PFSK-1 (cell line): Measurements from ENCODE around the gene DMAP1.

ENCODE experiments used
- FOXP2 ChIP-seq: optimal IDR thresholded peaks from 2 replicates; pipeline ENCODE3; 2011; ENCODE audit warnings: borderline replicate concordance, control low read depth, inconsistent platforms; ENCODE audit not compliant: insufficient read depth; ENCODE audit errors: extremely low read length, extremely low read depth
- POLR2AphosphoS5 ChIP-seq: IDR thresholded peaks from 2 replicates; pipeline ENCODE4 v1.6.1; 2012; ENCODE audit warnings: low read depth, mild to moderate bottlenecking, control low read depth, low read length, moderate library complexity
- TF ChIP-seq, protein P1 (sequence below), 2 experiments: IDR thresholded peaks; 2 replicates each; pipeline versions ENCODE4 v1.6.1 to v1.8.0; 2011 to 2012; ENCODE audit warnings: low read depth in 2 of 2, low read length in 2 of 2, control low read depth in 1 of 2, inconsistent platforms in 1 of 2, mild to moderate bottlenecking in 1 of 2, moderate library complexity in 1 of 2; ENCODE audit not compliant: insufficient read depth in 1 of 2

DNA sequence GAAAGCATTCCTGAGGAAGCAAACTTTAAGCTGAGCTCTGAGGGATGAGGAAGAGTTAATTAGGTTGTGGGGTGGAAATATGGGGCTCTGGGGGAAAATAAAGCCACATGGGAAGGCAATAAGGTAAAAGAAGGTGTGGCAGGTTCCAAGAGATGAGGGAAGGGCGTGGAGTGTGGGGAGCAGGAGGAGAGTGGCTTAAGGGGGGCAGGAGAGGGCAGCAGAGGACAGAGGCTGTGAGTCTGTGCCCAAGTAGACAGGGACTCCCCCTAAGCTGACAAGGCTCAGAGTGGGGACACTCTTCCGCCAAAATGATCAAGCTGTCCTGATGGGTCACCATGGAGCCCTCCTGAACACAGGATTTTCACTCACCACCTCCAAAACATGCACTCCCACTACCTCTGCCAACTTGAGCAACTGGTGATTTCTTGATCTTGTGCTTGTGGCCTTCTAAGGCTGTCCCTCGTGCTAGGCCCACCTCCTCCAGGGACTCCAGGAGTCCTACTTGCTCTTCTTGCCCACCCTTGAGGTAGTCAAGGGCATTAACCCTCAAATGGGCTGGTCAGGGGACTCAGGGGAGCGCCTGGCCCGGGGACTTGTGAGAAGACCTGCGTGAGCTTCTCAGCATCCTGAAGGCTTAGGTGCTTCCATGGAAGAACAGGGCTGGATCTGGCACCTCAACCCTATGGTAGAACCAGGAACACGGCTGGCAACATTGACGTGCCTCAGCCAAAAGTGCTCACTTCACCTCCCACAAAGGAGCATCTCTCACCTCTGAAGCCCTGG lies 23.4 kb downstream of the DMAP1 start:
- no peak for TF ChIP-seq POLR2AphosphoS5
- no peak for TF ChIP-seq FOXP2
- TF ChIP-seq, protein P1, sequence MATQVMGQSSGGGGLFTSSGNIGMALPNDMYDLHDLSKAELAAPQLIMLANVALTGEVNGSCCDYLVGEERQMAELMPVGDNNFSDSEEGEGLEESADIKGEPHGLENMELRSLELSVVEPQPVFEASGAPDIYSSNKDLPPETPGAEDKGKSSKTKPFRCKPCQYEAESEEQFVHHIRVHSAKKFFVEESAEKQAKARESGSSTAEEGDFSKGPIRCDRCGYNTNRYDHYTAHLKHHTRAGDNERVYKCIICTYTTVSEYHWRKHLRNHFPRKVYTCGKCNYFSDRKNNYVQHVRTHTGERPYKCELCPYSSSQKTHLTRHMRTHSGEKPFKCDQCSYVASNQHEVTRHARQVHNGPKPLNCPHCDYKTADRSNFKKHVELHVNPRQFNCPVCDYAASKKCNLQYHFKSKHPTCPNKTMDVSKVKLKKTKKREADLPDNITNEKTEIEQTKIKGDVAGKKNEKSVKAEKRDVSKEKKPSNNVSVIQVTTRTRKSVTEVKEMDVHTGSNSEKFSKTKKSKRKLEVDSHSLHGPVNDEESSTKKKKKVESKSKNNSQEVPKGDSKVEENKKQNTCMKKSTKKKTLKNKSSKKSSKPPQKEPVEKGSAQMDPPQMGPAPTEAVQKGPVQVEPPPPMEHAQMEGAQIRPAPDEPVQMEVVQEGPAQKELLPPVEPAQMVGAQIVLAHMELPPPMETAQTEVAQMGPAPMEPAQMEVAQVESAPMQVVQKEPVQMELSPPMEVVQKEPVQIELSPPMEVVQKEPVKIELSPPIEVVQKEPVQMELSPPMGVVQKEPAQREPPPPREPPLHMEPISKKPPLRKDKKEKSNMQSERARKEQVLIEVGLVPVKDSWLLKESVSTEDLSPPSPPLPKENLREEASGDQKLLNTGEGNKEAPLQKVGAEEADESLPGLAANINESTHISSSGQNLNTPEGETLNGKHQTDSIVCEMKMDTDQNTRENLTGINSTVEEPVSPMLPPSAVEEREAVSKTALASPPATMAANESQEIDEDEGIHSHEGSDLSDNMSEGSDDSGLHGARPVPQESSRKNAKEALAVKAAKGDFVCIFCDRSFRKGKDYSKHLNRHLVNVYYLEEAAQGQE (IDR thresholded peaks at IDR 0.05; ENCODE audit: insufficient read depth in 1 of 2, low read depth in 2 of 2, low read length in 2 of 2): no peak
